SH-SY5Y (cell line): Measurements from ENCODE around the gene OSBPL5.

ENCODE experiments used
- GATA2 ChIP-seq: IDR thresholded peaks from 2 replicates; pipeline ENCODE4 v1.6.1; 2011; ENCODE audit warnings: mild to moderate bottlenecking, low read depth, low read length
- GATA3 ChIP-seq: IDR thresholded peaks from 2 replicates; pipeline ENCODE4 v1.6.1; 2011; ENCODE audit warnings: low read depth, mild to moderate bottlenecking, low read length, moderate library complexity

GRCh38 chr11:3158131-3158591 is 6.9 kb downstream of the OSBPL5 start:
- no peak for TF ChIP-seq GATA3
- no peak for TF ChIP-seq GATA2
